HCT116 (cell line): ENCODE results near the gene PRAMEF12. TPM values are rescaled to one million over a fixed set of nuclear protein-coding genes. Genes with fewer than 3 reads are reported as not detected.

Experiments
- ATAC-seq: fragments of 200-7000 bp; cut with Tn5 transposase; 2 replicates; pipeline ENCODE4 v1.9.1; 2020; ENCODE audit warnings: mild to moderate bottlenecking, moderate library complexity
- BruUV-seq: library from RNA; stranded (reverse); fragments of 400-500 nt; replicated peaks from 2 replicates; lab custom pipeline; 2021; lab: Mats Ljungman, UMichigan
- CTCF ChIA-PET: fragments of 300-600 bp; sonication (Branson Sonifier 250); formaldehyde crosslinking; loops from one replicate; lab custom pipeline; 2021; ENCODE audit warnings: antibody characterized with exemption; lab: Charles Lee
- POLR2A ChIA-PET: fragments of 300-600, 350-600 bp; sonication (Branson Sonifier 250); formaldehyde crosslinking; loops from one replicate; lab custom pipeline; 2021; ENCODE audit warnings: antibody characterized with exemption; lab: Charles Lee
- RAD21 ChIA-PET, 2 experiments: fragments of 300-600 bp; sonication (Branson Sonifier 250); formaldehyde crosslinking; loops; one replicate each; lab custom pipeline; 2023; ENCODE audit warnings: low total read pairs in 2 of 2; ENCODE audit not compliant: uncharacterized antibody in 2 of 2, unreplicated experiment in 2 of 2, low non-redundant PET in 1 of 2; lab: Charles Lee
- DNase-seq: peaks from one replicate; pipeline ENCODE4 v3.0.0-alpha.2; 2010; ENCODE audit warnings: low read depth, low spot score
- H2AFZ ChIP-seq: fragments of 200-600 bp; shearing (Covaris generic), sonication (generic); 2 replicates; pipeline ENCODE4 v1.6.1; 2017; ENCODE audit warnings: low read depth, mixed run types, mixed read lengths, antibody characterized with exemption, low read length; ENCODE audit not compliant: poor library complexity, severe bottlenecking
- H3K27ac ChIP-seq: 2 replicates; pipeline ENCODE4 v1.5.1; 2012; ENCODE audit warnings: low read depth, low read length
- H3K27me3 ChIP-seq: fragments of 200-600 bp; sonication (generic); 2 replicates; pipeline ENCODE4 v1.6.1; 2016; ENCODE audit warnings: mixed run types, low read length, mixed read lengths; ENCODE audit not compliant: insufficient read depth
- H3K36me3 ChIP-seq, 2 experiments: fragments of 200-500 bp in 1 of 2; fragments of 200-600 bp in 1 of 2; sonication (Bioruptor generic) in 1 of 2; sonication (generic) in 1 of 2; 2 replicates each; pipeline versions ENCODE4 v1.5.1 to v1.6.1; 2014 to 2016; ENCODE audit warnings: low read length in 2 of 2, inconsistent platforms in 1 of 2, mixed read lengths in 1 of 2, mixed run types in 1 of 2; ENCODE audit not compliant: insufficient read depth in 2 of 2, control insufficient read depth in 1 of 2
- H3K4me1 ChIP-seq, 2 experiments: fragments of 200-600 bp in 1 of 2; sonication (generic) in 1 of 2; 2 replicates each; pipeline versions ENCODE4 v1.5.1 to v1.6.1; 2012 to 2017; ENCODE audit warnings: low read length in 2 of 2, inconsistent platforms in 1 of 2, mild to moderate bottlenecking in 1 of 2, mixed read lengths in 1 of 2, mixed run types in 1 of 2, moderate library complexity in 1 of 2; ENCODE audit not compliant: insufficient read depth in 2 of 2, control insufficient read depth in 1 of 2
- H3K4me2 ChIP-seq: fragments of 200-600 bp; sonication (generic); 2 replicates; pipeline ENCODE4 v1.6.1; 2017; ENCODE audit warnings: mixed run types, low read length, mixed read lengths
- H3K4me3 ChIP-seq, 2 experiments: fragments of 200-600 bp in 1 of 2; sonication (generic) in 1 of 2; replicated peaks in 1 of 2; 2 replicates each; pipeline ENCODE4 v1.5.1; 2011 to 2016; ENCODE audit warnings: low read length in 2 of 2, control low read depth in 1 of 2, low read depth in 1 of 2, mild to moderate bottlenecking in 1 of 2, mixed read lengths in 1 of 2, mixed run types in 1 of 2
- H3K79me2 ChIP-seq: fragments of 200-600 bp; sonication (generic); 2 replicates; pipeline ENCODE4 v1.6.1; 2017; ENCODE audit warnings: mild to moderate bottlenecking, mixed run types, low read length, moderate library complexity, mixed read lengths; ENCODE audit not compliant: insufficient read depth
- H3K9ac ChIP-seq: fragments of 200-600 bp; sonication (generic); 2 replicates; pipeline ENCODE4 v1.6.1; 2016; ENCODE audit warnings: low read length, mixed read lengths
- H3K9me2 ChIP-seq: fragments of 200-600 bp; sonication (generic), shearing (Covaris generic); 2 replicates; pipeline ENCODE4 v1.6.1; 2017; ENCODE audit warnings: mixed run types, mild to moderate bottlenecking, moderate library complexity; ENCODE audit not compliant: insufficient read depth
- H3K9me3 ChIP-seq, 2 experiments: fragments of 200-500 bp in 1 of 2; fragments of 200-600 bp in 1 of 2; sonication (Bioruptor generic) in 1 of 2; sonication (generic) in 1 of 2; 2 replicates each; pipeline ENCODE4 v1.6.1; 2014 to 2017; ENCODE audit warnings: low read length in 2 of 2, mixed read lengths in 2 of 2, inconsistent platforms in 1 of 2, low read depth in 1 of 2, mild to moderate bottlenecking in 1 of 2, mixed run types in 1 of 2, moderate library complexity in 1 of 2; ENCODE audit not compliant: control insufficient read depth in 1 of 2, insufficient read depth in 1 of 2
- H4K20me1 ChIP-seq: fragments of 200-600 bp; sonication (generic), shearing (Covaris generic); 2 replicates; pipeline ENCODE4 v1.6.1; 2017; ENCODE audit warnings: mixed run types, mild to moderate bottlenecking, moderate library complexity; ENCODE audit not compliant: insufficient read depth
- EGR1 ChIP-seq: IDR thresholded peaks from 2 replicates; pipeline ENCODE4 v1.6.1; 2012; ENCODE audit warnings: low read depth
- ELF1 ChIP-seq: IDR thresholded peaks from 2 replicates; pipeline ENCODE4 v1.6.1; 2012; ENCODE audit warnings: low read depth, borderline replicate concordance
- MAX ChIP-seq: IDR thresholded peaks from 2 replicates; pipeline ENCODE4 v1.6.1; 2012
- POLR2A ChIP-seq: IDR thresholded peaks from 2 replicates; pipeline ENCODE4 v1.7.0; 2011; ENCODE audit warnings: borderline replicate concordance; ENCODE audit not compliant: insufficient read depth, insufficient read length; ENCODE audit errors: extremely low read depth
- RAD21 ChIP-seq: IDR thresholded peaks from 2 replicates; pipeline ENCODE4 v1.6.1; 2012; ENCODE audit warnings: low read depth, mild to moderate bottlenecking
- REST ChIP-seq: IDR thresholded peaks from 2 replicates; pipeline ENCODE4 v1.6.1; 2012; ENCODE audit warnings: low read depth
- SIN3A ChIP-seq: IDR thresholded peaks from 2 replicates; pipeline ENCODE4 v1.6.1; 2012; ENCODE audit warnings: low read depth
- ZFX ChIP-seq: fragments of 450-650 bp; IDR thresholded peaks from 2 replicates; pipeline ENCODE4 v1.6.1; 2017
- intact Hi-C: fragments of 100-400 bp; cut with micrococcal nuclease; formaldehyde crosslinking; loops from 2 replicates; pipeline ENCODE4 v1.10.0; 2022
- total RNA-seq: library from RNA; stranded (reverse); gene quantifications from one replicate; pipeline ENCODE4 v1.2.1, GENCODE V29; 2021; ENCODE audit not compliant: unreplicated experiment

Gene PRAMEF12
- total RNA-seq, 1 experiment from 2014 or later = not detected

GRCh38 chr1:12757836-12758235, 15.7 kb upstream of the PRAMEF12 start:
- H3K27me3 ChIP-seq = peaks cover 16% of the 10 kb centered on the region
- BruUV-seq = no TSS peak
- no peaks in the 10 kb centered on the region for H3K4me1 ChIP-seq
- DNase-seq = no peak
- H3K9me2 ChIP-seq = no peaks in the 10 kb centered on the region
- no peak overlapping the region for H3K4me3 ChIP-seq
- no peak overlapping the region for H3K9ac ChIP-seq
- POLR2A ChIA-PET = no interaction called here
- CTCF ChIA-PET = no interaction called here
- no peaks in the 10 kb centered on the region for H3K36me3 ChIP-seq
- no peaks in the 10 kb centered on the region for H4K20me1 ChIP-seq
- no peak overlapping the region for H3K27ac ChIP-seq
- no peaks in the 10 kb centered on the region for H3K79me2 ChIP-seq
- H2AFZ ChIP-seq = no peak overlapping the region
- H3K9me3 ChIP-seq = no peaks in the 10 kb centered on the region
- intact Hi-C loops = no loop called here
- RAD21 ChIA-PET = no interaction called here
- no peak for ATAC-seq
- TF ChIP-seq POLR2A = no peak
- no peak for TF ChIP-seq REST
- no peak for TF ChIP-seq SIN3A
- no peak for TF ChIP-seq EGR1
- TF ChIP-seq MAX = no peak
- TF ChIP-seq RAD21 = no peak
- TF ChIP-seq ZFX = no peak
- TF ChIP-seq ELF1 = no peak
- TF ChIP-seq, all 23 proteins: peak for 0
- no peak overlapping the region for H3K4me2 ChIP-seq
